HFF-Myc (cell line): Measurements from ENCODE around the gene NPFF.
"Not testable (repeated sequence)": the region's sequence is repeated elsewhere in the genome, so short reads cannot be mapped to it uniquely, and the experiment has no call there.

Experiments used
- DNase-seq: peaks from one replicate; pipeline ENCODE4 v3.0.0-alpha.2; 2011; ENCODE audit warnings: low read depth; ENCODE audit errors: extremely low read depth
- H3K4me3 ChIP-seq: replicated peaks from 2 replicates; pipeline ENCODE4 v1.5.1; 2011; ENCODE audit warnings: low read depth, mild to moderate bottlenecking, control low read depth, low read length
- TF ChIP-seq, protein P1 (sequence below): IDR thresholded peaks from 2 replicates; pipeline ENCODE4 v1.5.1; 2012; ENCODE audit warnings: mild to moderate bottlenecking, low read depth, low read length, control low read depth; ENCODE audit errors: missing control alignments

The NPFF gene

DNA sequence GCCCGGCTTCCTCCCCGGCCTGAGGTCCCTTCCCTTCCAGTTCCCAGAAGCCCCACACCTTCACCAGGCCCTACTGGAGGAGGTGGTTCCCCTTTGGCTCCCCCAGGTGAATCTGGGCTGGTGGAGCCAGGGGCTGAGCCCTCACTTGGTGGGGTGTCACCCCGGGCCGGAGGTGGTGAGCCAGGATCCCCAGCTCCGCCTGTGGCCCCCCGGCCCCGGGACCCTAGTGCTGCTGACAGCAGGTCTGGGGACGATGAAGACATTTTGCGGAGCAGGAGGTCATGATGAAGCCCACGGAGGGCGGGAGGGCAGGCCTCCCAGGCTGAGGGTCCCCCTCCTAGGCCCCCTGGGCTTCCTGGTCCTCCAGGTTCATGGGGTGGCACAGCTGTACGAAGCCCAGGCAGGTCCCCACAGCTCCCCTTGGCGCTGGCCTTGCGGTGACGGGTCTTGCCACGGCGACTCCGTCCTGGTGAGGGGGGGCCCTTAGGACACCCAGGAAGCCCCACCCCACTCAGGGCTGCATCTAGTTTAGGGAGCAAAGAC lies 24.6 kb downstream of the NPFF start:
- TF ChIP-seq, protein P1, sequence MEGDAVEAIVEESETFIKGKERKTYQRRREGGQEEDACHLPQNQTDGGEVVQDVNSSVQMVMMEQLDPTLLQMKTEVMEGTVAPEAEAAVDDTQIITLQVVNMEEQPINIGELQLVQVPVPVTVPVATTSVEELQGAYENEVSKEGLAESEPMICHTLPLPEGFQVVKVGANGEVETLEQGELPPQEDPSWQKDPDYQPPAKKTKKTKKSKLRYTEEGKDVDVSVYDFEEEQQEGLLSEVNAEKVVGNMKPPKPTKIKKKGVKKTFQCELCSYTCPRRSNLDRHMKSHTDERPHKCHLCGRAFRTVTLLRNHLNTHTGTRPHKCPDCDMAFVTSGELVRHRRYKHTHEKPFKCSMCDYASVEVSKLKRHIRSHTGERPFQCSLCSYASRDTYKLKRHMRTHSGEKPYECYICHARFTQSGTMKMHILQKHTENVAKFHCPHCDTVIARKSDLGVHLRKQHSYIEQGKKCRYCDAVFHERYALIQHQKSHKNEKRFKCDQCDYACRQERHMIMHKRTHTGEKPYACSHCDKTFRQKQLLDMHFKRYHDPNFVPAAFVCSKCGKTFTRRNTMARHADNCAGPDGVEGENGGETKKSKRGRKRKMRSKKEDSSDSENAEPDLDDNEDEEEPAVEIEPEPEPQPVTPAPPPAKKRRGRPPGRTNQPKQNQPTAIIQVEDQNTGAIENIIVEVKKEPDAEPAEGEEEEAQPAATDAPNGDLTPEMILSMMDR, result no peak
- no peak for DNase-seq
- H3K4me3 ChIP-seq, result no peak overlapping the region

GRCh38 chr12:53481939-53482586 lies 25.2 kb downstream of the NPFF start:
- DNase-seq, result no peak
- TF ChIP-seq, protein P1, result no peak
- no peak overlapping the region for H3K4me3 ChIP-seq

- not testable (repeated sequence) for H3K4me3 ChIP-seq, DNase-seq
These were observed 25.8 kb downstream of the NPFF start for GRCh38 chr12:53481458-53481857.

- no peak for DNase-seq
- TF ChIP-seq, protein P1, result no peak
- H3K4me3 ChIP-seq, result no peak overlapping the region
These were observed 26.5 kb downstream of the NPFF start for GRCh38 chr12:53480491-53481442.

DNA sequence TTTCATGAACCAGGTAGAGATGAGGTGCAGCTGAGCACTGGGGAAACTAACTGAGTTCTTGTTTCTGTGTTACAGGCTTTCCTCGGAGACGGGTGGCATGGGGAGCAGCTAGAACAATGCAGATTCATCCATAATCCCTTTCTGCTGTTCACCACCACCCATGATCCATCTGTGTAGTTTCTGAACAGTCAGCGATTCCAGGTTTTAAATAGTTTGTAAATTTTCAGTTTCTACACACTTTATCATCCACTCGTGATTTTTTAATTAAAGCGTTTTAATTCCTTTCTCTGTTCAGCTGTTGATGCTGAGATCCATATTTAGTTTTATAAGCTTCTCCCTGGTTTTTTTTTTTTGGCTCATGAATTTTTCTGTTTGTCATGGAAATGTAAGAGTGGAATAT lies 28.0 kb downstream of the NPFF start:
- TF ChIP-seq, protein P1, result no peak
- no peak for DNase-seq
- no peak overlapping the region for H3K4me3 ChIP-seq

- no peak for DNase-seq
- TF ChIP-seq, protein P1, result no peak
- H3K4me3 ChIP-seq, result no peak overlapping the region
These were observed 28.4 kb downstream of the NPFF start for GRCh38 chr12:53478865-53479264.

GRCh38 chr12:53476769-53477209 lies 30.5 kb downstream of the NPFF start:
- no peak overlapping the region for H3K4me3 ChIP-seq
- TF ChIP-seq, protein P1, result peak; percentile 31
- no peak for DNase-seq
